Inflammatory macrophage (primary cell): Measurements from ENCODE around the gene ZBTB9.
A peak's percentile ranks its signal among the peaks of the same experiment; 100 is the strongest.
"Not testable (repeated sequence)": the region's sequence is repeated elsewhere in the genome, so short reads cannot be mapped to it uniquely, and the experiment has no call there.

Experiments used
- DNase-seq, 2 donors: peaks; one replicate each; pipeline ENCODE4 v3.0.0-alpha.2; 2020 to 2022

ZBTB9 gene

DNA sequence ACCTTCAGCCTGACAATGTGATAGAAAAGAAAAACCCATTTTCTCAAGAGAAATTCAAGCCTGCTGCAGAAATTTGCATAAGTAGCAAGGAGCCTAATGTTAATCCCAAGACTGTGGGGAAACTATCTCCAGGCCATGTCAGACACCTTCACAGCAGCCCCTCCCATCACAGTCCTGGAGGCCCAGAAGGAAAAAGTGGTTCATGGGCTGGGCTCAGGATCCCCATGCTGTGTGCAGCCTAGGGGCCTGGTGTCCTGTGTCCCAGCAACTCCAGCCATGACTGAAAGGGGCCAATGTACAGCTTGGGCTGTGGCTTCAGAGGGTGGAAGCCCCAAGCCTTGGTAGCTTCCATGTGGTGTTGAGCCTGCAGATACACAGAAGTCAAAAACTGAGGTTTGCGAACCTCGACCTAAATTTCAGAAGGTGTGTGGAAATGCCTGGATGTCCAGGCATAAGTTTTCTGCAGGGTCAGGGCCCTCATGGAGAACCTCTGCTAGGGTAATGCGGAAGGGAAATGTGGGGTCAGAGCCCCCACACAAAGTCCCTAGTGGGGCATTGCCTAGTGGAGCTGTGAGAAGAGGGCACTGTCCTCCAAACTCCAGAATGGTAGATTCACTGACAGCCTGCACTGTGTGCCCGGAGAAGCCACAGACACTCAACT is 11.8 kb downstream of the ZBTB9 start:
- DNase-seq = no peak

DNA sequence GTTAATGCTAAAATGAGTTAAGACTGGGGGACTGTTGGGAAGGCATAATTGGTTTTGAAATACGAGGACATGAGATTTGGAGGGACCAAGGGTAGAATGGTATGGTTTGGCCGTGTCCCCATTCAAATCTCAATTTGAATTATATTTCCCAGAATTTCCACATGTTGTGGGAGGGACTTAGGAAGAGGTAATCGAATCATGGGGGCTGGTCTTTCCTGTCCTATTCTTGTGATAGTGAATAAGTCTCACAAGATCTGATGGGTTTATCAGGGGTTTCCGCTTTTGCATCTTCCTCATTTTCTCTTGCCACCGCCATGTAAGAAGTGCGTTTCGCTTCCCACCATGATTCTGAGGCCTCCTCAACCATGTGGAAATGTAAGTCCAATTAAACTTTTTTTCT is 12.7 kb downstream of the ZBTB9 start:
- peak in 1 of 2 donors; percentile 31 for DNase-seq

DNA sequence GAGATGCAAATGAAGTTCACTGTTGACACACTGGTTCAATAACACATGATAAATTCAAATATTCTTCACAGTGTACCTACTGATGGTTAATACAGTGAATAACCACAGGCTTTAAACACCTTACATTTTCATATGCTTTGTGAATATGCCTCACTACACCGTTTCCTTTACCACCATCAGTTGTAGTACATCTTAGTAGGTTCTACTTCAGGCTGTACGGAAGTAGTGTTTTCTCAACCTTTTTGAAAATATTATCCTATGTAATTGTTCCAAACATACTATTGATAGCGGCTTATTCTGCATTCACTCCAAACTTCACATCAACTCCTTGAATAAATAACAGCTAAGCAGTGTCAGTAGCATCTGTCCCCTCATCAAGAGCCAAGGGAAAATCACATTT is 15.3 kb downstream of the ZBTB9 start:
- no peak for DNase-seq

DNA sequence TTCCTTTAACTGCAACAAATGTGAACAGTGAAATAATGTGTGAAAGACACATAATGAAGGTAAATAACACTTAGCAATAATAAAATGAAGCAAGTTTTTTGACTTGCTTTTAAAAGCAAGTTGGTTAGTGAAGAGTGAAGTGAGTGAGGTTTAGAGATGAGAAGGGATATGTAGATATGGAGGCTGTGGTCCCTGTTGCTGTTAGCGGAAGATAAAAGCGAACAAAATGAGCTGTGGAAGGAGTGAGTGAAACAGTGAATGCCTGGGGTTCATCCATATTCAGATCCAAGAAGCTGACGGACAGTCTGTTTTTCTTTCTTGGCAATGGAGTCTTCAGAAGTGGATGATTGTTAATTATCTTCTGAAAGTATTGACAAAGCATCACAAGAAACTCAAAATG is 23.5 kb downstream of the ZBTB9 start:
- DNase-seq = no peak

DNA sequence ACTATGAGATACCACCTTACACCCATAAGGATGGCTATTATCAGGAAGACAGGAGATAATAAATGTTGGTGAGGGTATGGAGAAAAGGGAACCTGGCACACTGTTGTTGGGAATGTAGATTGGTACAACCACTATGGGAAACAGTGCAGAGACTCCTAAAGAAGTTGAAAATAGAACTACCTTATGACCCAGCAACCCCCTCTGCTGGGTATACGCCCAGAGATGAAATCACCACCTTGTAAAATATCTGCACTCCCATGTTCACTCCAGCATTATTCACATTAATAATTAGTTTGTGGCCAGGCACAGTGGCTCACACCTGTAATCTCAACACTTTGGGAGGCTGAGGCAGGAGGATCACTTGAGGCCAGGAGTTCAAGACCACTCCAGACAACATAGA is 26.8 kb downstream of the ZBTB9 start:
- peak in 1 of 2 donors; percentile 8 for DNase-seq

DNA sequence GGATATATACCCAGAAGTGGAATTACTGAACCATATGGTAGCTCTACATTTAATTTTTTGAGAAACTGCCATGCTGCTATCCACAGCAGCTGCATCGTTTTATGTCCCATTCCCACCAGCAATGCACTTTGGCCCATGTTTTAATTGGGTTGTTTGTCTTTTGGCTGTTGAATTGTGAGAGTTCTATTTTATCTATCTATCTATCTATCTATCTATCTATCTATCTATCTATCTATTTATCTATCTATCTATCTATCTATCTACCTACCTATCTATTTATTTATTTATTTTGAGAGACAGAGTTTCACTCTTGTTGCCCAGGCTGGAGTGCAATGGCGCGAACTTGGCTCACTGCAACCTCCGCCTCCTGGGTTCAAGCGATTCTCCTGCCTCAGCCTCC is 28.2 kb downstream of the ZBTB9 start:
- not testable (repeated sequence) for DNase-seq

DNA sequence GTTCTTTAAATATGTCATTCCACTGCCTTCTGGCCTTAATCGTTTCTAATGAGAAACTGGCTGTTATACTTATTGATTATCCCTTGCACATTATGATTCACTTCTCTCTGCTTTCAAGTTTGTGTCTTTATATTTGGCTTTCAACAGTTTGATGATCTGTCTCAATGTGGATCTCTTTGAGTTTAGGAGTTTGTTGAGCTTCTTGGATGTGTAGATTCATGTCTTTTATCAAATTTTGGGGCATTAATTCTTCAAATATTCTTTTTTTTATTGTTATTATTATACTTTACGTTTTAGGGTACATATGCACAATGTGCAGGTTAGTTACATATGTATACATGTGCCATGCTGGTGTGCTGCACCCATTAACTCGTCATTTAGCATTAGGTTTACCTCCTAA is 29.3 kb downstream of the ZBTB9 start:
- DNase-seq = no peak

DNA sequence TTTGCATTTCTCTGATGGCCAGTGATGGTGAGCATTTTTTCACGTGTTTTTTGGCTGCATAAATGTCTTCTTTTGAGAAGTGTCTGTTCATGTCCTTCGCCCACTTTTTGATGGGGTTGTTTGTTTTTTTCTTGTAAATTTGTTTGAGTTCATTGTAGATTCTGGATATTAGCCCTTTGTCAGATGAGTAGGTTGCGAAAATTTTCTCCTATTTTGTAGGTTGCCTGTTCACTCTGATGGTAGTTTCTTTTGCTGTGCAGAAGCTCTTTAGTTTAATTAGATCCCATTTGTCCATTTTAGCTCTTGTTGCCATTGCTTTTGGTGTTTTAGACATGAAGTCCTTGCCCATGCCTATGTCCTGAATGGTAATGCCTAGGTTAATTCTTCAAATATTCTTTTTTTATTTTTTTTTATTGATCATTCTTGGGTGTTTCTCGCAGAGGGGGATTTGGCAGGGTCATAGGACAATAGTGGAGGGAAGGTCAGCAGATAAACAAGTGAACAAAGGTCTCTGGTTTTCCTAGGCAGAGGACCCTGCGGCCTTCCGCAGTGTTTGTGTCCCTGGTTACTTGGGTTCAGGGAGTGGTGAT is 30.4 kb downstream of the ZBTB9 start:
- not testable (repeated sequence) for DNase-seq

DNA sequence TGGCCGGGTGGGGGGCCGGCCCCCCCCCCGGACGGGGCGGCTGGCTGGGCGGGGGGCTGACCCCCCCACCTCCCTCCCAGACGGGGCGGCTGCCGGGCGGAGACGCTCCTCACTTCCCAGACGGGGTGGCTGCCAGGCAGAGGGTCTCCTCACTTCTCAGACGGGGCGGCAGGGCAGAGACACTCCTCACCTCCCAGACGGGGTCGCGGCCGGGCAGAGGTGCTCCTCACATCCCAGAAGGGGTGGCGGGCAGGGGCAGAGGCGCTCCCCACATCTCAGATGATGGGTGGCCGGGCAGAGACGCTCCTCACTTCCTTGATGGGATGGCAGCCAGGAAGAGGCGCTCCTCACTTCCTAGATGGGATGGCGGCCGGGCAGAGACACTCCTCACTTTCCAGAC is 31.3 kb downstream of the ZBTB9 start:
- DNase-seq = not testable (repeated sequence)

DNA sequence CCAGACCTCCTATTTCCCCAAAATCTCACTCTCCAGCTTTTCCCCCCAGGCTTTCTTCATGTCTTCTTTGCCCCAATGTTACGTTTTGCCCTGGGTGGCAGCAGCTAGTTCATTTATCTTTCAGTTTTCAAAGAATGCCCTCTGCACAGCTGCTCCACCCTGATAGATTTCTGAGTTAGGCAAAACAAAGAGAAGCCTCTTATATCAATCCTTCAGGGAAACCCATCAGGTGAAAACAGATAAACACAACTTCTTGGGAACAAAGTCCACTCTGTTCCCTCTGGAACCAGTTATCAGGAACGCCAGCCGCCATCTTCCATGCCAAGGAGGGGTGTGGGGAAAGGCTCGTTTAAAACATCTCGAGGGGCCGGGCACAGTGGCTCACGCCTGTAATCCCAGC is 34.0 kb downstream of the ZBTB9 start:
- no peak for DNase-seq

DNA sequence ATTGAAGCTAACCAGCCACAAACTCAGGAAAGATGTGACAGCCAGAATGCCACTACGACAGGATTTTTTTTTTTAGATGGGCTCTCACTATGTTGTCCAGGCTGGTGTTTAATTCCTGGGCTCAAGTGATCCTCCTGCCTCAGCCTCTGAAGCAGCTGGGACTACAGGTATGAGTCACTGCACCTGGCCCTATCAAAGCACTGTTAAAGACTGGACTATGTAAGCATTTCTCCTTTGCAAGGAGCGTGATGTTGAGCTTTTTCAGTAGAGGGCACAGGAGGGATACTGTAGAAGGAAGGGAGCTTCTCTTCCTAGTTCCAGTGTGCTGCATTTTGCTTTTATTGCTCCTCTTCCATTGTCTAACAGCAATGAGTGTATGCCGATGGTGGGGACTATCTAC is 35.8 kb downstream of the ZBTB9 start:
- no peak for DNase-seq

DNA sequence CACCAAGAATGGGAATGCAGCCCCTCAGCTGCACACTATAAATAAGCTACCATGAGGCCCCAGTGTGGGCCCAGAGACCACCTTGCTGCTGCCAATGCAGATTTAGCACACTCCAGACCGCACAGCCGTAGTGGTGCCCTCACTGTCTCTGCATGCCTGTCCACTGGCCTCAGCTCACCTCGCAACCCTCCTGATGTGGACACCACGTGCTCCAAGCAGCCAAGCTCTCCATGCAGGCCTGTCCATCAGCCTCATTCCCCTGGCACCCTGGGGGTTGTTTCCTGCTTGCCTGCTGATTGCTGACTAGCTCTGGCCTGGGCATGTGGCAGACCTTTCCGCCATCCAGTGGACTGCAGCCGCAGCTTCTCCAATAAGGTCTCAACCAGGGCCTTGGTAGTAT is 36.2 kb downstream of the ZBTB9 start:
- DNase-seq = no peak

DNA sequence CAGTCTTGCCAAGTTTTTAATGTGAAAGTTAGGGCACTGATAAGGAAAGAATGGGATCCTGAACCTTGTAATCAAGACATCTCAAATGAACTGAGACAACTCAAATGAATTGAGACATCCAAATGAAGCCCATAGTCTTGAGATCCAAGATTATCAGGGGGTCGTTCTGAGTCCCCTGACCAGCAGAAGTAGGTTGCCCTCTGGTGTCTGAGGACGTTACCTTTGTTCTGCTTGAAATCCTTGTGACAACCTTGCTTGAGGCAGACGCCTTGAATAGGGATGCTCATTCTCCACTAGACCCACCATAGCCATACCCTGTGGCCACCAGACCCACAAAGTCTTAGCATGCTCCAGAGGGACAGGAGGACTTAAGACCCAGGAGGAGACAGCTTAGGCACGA is 37.7 kb downstream of the ZBTB9 start:
- DNase-seq = no peak

DNA sequence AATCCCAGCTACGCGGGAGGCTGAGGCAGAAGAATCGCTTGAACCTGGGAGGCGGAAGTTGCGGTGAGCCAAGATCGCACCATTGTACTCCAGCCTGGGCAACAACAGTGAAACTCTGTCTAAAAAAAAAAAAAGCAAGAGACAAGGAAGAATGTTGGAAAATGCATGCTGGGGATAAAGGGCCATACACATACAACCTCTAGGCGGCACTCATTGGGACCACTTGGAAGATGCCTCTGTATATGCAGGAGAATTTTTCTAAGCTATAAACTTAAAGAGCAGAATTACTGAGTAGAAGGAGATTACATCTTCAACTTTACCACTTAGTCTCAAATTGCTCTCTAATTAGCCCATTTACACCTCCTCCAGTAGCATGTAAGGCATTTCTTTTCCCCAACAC is 42.8 kb downstream of the ZBTB9 start:
- DNase-seq = no peak

DNA sequence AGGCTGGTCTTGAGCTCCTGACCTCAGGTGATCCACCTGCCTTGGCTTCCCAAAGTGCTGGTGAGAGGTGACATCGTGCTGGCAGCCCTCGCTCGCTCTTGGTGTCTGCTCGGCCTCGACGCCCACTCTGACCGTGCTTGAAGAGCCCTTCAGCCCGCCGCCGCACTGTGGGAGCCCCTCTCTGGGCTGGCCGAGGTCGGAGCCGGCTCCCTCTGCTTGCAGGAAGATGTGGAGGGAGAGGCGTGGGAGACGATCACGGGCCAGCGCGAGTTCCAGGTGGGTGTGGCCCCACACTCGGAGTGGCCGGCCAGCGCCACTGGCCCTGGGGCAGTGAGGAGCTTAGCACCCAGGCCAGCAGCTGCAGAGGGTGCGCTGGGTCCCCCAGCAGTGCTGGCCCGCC is 48.1 kb downstream of the ZBTB9 start:
- no peak for DNase-seq

DNA sequence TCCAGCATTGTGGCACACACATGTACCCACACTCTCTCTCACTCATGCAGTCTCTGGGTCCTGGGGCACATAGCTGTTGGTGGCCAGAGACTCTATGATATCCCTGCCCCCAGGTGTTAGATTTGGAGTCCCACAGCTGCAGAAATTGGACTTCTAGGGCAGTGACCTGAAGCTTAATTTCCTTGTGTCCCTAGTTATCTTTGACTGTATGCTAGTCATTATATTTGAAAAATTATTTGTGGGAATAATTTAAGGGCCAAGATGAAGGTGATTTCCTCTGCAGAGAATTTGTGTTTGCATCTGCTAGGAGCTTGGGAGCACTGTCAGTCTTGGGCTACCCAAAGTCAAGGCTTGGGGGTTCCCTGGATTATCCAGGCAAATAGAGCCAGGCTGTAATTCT is 50.1 kb downstream of the ZBTB9 start:
- DNase-seq = no peak

DNA sequence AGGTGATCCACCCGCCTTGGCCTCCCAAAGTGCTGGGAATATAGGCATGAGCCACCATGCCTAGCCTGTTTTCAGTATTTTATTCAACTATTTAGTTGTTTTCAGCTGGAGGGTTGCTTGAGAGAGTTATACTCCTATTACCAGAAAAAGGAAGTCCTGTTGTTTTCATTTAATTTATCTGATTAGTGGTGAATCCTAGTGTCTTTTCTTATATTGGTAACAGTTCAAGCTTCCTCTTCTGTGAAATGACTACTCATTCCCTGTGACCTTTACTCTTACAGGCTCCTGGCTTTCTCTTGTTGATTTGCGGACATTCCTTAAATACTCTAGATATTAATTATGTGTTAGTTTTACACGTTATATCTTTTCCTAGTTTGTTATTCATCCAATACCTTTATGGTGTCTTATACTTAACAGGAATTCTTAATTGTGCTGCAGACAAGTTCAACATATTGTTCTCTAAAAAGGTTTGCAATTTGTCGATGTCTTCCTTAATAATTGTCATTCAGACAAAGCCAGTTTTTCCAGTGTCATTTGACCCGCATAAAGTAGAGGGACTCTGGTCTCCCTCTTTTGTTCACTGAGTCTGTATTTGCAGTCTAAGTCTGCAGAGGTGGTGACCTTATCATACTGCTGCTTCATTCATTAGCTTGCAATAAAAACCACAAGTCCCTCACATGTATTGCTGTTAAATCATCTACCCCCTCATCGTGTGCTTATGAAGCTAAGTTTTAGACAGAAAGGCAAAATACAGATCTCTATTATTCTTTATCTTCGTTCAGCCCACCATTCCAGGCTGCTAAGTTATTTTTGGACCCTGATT is 51.4 kb downstream of the ZBTB9 start:
- peak; percentile 44 to 51 for DNase-seq
